OCI-LY7 (cell line): Measurements from ENCODE around the gene FADS6.

Experiments used
- CTCF ChIP-seq: fragments of 200-600 bp; sonication (generic); conservative IDR thresholded peaks from 2 replicates; pipeline ENCODE4 v1.5.1; 2014; ENCODE audit warnings: mild to moderate bottlenecking, antibody characterized with exemption, low read length, moderate library complexity, mixed read lengths
- EZH2phosphoT487 ChIP-seq: fragments of 200-600 bp; sonication (generic); IDR thresholded peaks from 2 replicates; pipeline ENCODE4 v1.6.1; 2018; ENCODE audit warnings: low read depth, borderline replicate concordance, mild to moderate bottlenecking, mixed run types, antibody characterized with exemption, low read length, moderate library complexity, mixed read lengths

DNA sequence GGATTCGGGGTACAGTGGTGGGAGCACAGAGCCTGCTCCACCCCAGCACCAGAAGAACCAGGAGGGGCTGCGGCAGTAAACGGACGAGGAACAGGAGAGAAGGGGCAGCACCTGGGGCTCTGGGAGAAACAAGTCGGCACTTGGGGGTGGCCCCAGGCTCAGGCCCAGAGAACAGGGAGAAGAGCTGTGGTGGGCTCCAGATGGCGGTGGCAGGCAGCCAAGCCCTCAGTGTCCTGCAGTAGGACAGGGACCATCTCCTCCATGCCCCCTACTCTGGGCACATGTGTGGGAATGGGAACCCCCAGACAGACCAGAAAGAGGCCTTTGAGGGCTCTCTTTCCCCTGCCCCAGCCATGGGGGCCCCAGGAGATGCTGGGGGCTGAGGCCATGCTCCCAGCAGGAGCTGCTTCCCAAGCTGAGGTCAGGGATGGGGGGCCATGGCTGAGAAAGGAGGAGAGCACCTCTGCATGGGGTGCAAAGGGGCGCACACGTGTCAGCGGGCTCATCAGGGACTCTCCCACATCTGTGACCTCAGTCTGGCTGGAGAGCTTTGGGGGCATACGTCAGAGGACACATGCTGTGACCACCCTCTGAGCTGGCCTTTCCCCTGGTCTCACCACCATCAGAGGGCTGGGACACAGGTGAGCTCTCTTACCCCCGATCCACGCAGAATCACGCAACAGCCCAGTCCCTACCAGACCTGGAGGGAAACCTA lies 22.9 kb upstream of the FADS6 start:
- TF ChIP-seq CTCF (no peak), EZH2phosphoT487 (no peak)
